OCI-LY7 (cell line): ENCODE results near the gene MIPEP.

Source experiments
- CTCF ChIP-seq: fragments of 200-600 bp; sonication (generic); conservative IDR thresholded peaks from 2 replicates; pipeline ENCODE4 v1.5.1; 2014; ENCODE audit warnings: mild to moderate bottlenecking, antibody characterized with exemption, low read length, moderate library complexity, mixed read lengths
- EZH2phosphoT487 ChIP-seq: fragments of 200-600 bp; sonication (generic); IDR thresholded peaks from 2 replicates; pipeline ENCODE4 v1.6.1; 2018; ENCODE audit warnings: low read depth, borderline replicate concordance, mild to moderate bottlenecking, mixed run types, antibody characterized with exemption, low read length, moderate library complexity, mixed read lengths

- no peak for TF ChIP-seq CTCF
- no peak for TF ChIP-seq EZH2phosphoT487
Measured at GRCh38 chr13:23724196-23724970, 164.8 kb downstream of the MIPEP start.
